Esophagus muscularis mucosa (tissue), 4 donors: Measurements from ENCODE around the gene JMJD4. TPM values are rescaled to one million over a fixed set of nuclear protein-coding genes. Genes with fewer than 3 reads are reported as not detected.

ENCODE experiments used
- DNase-seq: peaks from one replicate; pipeline ENCODE4 v3.0.0-alpha.2; 2017; ENCODE audit errors: extremely low spot score
- H3K27ac ChIP-seq, 4 donors: fragments of 200-600 bp; sonication (generic); replicated peaks in 1 of 4; 1 replicate in 3 of 4; 2 replicates in 1 of 4; pipeline ENCODE4 v1.5.1; 2016 to 2019; ENCODE audit warnings: mild to moderate bottlenecking in 1 of 4
- H3K27me3 ChIP-seq, 4 donors: fragments of 200-600 bp; sonication (generic); one replicate each; pipeline versions ENCODE4 v1.5.1 to v1.6.0; 2016 to 2019
- H3K36me3 ChIP-seq, 4 donors: fragments of 200-600 bp; sonication (generic); one replicate each; pipeline ENCODE4 v1.5.1; 2016 to 2019
- H3K4me1 ChIP-seq, 4 donors: fragments of 200-600 bp; sonication (generic); one replicate each; pipeline ENCODE4 v1.5.1; 2016 to 2019
- H3K4me3 ChIP-seq, 4 donors: fragments of 200-600 bp; sonication (generic); 1 replicate in 2 of 4; 2 replicates in 2 of 4; pipeline ENCODE4 v1.5.1; 2016 to 2019; ENCODE audit warnings: mild to moderate bottlenecking in 4 of 4, moderate library complexity in 1 of 4
- H3K9me3 ChIP-seq, 4 donors: fragments of 200-600 bp; sonication (generic); 1 replicate in 3 of 4; 2 replicates in 1 of 4; pipeline ENCODE4 v1.5.1; 2016 to 2019
- CTCF ChIP-seq, 3 experiments: fragments of 200-600 bp in 2 of 3; fragments of 450-650 bp in 1 of 3; sonication (generic) in 2 of 3; IDR thresholded peaks; one replicate each; pipeline ENCODE4 v1.5.1; 2017 to 2019; ENCODE audit warnings: antibody characterized with exemption in 3 of 3, mild to moderate bottlenecking in 2 of 3, moderate library complexity in 1 of 3
- EP300 ChIP-seq: sonication (generic); formaldehyde crosslinking; IDR thresholded peaks from one replicate; pipeline ENCODE4 v1.6.1; 2017; ENCODE audit warnings: antibody characterized with exemption
- POLR2A ChIP-seq: fragments of 450-650 bp; IDR thresholded peaks from one replicate; pipeline ENCODE4 v1.6.1; 2017; ENCODE audit warnings: antibody characterized with exemption, moderate library complexity, mild to moderate bottlenecking, low read depth
- POLR2AphosphoS5 ChIP-seq, 2 donors: sonication (generic); formaldehyde crosslinking; IDR thresholded peaks; one replicate each; pipeline ENCODE4 v1.6.1; 2017; ENCODE audit warnings: antibody characterized with exemption in 2 of 2
- WGBS: methylation state at CpG from one replicate; pipeline ENCODE4 v1.1.5; 2018; 5-methylcytosine and 5-hydroxymethylcytosine counted together
- intact Hi-C: fragments of 100-400 bp; cut with DNase I; formaldehyde crosslinking; loops from one replicate; pipeline ENCODE4 v1.15.1; 2023
- total RNA-seq, 4 donors: library from RNA; depleted of rRNA; stranded (reverse); fragments of >200 nt; gene quantifications; one replicate each; pipeline versions ENCODE4 v1.1.0 to v1.2.1, GENCODE V29; 2016

JMJD4 gene
- total RNA-seq, 4 donors from 2014 or later, result 10.8 to 18.4 (median 14.2) TPM

GRCh38 chr1:227729144-227729880 lies 5.8 kb downstream of the JMJD4 start:
- Histone ChIP-seq H3K27ac (peak overlapping the region; percentile 74 to 84 (median 78)), H3K36me3 (peaks cover 0 to 30% (median 27%) of the 10 kb centered on the region in 4 donors), H3K27me3 (no peaks in the 10 kb centered on the region), H3K4me3 (peak overlapping the region; percentile 58 to 65 (median 62)), H3K9me3 (no peaks in the 10 kb centered on the region), H3K4me1 (peaks cover 37 to 61% (median 55%) of the 10 kb centered on the region in 4 donors)
- WGBS, result 61% methylated on average over 4 of the region's 5 CpGs
- no peak for DNase-seq
- TF ChIP-seq POLR2AphosphoS5 (IDR thresholded peaks at IDR 0.05) (no peak), CTCF (IDR thresholded peaks at IDR 0.05) (no peak), POLR2A (no peak), EP300 (no peak)
- intact Hi-C loops, result loop anchor here (5.0 kb wide), 1 partner anchor 187 kb away; no protein-coding TSS in a partner anchor

- Histone ChIP-seq H3K27ac (peak overlapping the region; percentile 74 to 84 (median 78)), H3K9me3 (no peaks in the 10 kb centered on the region), H3K4me3 (peak overlapping the region; percentile 58 to 65 (median 62)), H3K4me1 (peaks cover 32 to 56% (median 50%) of the 10 kb centered on the region in 4 donors), H3K27me3 (no peaks in the 10 kb centered on the region), H3K36me3 (peaks cover 0 to 30% (median 27%) of the 10 kb centered on the region in 4 donors)
- WGBS, result no CpG with 5 or more reads among the region's 11 CpGs
- TF ChIP-seq CTCF (IDR thresholded peaks at IDR 0.05), result no peak
- TF ChIP-seq POLR2AphosphoS5 (IDR thresholded peaks at IDR 0.05), result peak; percentile 1 to 5
- TF ChIP-seq EP300, result no peak
- no peak for TF ChIP-seq POLR2A
- DNase-seq, result no peak
- intact Hi-C loops, result loop anchor here (5.0 kb wide), 1 partner anchor 187 kb away; no protein-coding TSS in a partner anchor
Observed at GRCh38 chr1:227728892-227729143, 6.3 kb downstream of the JMJD4 start.

DNA sequence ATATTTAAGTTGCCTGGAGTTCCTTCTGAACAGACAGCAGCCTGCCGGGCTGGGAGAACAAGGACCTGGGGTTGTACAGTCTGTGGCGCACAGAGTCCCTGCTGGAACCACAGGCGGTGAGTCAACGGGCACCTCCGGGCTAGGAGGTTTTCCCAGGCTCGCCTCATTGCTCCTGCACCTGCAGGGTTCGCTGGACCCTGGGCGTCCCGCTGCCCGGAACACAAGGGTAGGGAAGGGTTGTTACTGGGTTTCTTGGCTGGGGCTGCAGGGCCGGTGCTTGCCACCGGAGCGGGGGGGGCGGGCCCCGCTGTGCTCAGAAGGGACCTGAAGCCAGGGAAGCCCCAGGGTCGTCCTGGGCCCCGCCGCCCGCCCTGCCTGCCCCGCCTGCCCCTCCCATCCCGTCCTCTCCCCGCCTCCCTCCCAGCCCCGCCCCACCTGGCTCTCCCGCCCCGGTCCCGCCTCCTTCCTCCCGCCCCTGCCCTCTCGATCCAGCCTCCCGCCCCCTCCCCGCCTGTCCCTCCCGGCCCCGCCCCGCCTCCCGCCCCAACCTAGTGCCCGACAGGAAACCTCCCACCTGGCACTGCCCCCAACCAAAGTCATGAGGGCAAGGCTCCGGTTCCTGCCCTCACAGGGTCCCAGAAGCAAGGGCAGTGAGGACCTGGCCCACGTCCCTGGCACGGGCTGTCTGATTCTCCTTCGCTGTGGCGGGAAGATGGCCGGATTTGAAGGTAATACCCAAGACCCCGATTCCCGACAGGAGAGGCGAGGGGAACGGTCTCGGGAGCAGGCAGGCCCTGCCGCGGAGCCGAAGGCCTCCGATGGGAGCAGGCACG lies 6.8 kb downstream of the JMJD4 start:
- 0% methylated on average over 7 of the region's 51 CpGs for WGBS
- intact Hi-C loops, result loop anchor here (5.0 kb wide), 1 partner anchor 186 kb away; no protein-coding TSS in a partner anchor
- Histone ChIP-seq H3K9me3 (no peaks in the 10 kb centered on the region), H3K4me1 (peaks cover 29 to 51% (median 44%) of the 10 kb centered on the region in 4 donors), H3K36me3 (peaks cover 0 to 26% (median 24%) of the 10 kb centered on the region in 4 donors), H3K27ac (peak overlapping the region; percentile 74 to 84 (median 78)), H3K4me3 (peak overlapping the region; percentile 58 to 65 (median 62)), H3K27me3 (no peaks in the 10 kb centered on the region)
- peak; percentile 87 for DNase-seq
- TF ChIP-seq EP300 (no peak), POLR2A (no peak), POLR2AphosphoS5 (IDR thresholded peaks at IDR 0.05) (peak; percentile 16 to 38), CTCF (IDR thresholded peaks at IDR 0.05) (no peak)

DNA sequence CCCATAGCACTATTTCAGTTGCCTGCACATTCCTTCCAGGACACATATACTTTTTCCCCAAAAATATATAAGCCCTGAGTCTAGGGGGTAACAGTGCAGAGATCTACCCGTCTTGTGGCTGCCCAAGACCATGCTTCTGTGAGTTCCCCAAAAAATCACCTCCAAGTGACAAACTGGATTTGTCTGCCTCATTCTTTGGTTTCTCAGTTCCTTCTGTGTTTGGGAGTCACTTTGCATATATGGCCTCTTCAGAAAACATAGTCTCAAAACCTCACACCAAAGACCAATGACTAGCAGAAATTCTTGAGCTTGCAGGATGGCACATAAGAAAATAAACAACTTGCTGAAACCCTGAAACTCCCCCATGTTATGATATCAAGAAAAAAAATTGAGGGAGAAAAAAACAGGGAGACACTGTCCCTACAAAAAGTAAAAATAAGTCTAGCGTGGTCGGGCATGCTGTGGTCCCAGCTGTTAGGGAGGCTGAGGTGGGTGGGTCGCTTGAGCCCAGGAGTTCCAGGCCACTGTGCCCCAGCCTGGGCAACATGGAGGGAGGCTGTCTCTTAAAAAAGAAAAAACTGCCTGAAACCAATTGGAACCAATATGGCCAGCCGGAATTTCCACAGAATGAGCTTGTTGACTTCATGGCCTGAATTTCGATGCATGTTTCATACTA lies 8.0 kb downstream of the JMJD4 start:
- H3K36me3 ChIP-seq, result peaks cover 0 to 14% (median 12%) of the 10 kb centered on the region in 4 donors
- H3K9me3 ChIP-seq, result peaks cover 0 to 9% (median 0%) of the 10 kb centered on the region in 4 donors
- no peak overlapping the region for H3K27ac ChIP-seq
- intact Hi-C loops, result loop anchor here (5.0 kb wide), 1 partner anchor 185 kb away; no protein-coding TSS in a partner anchor
- peak; percentile 72 for DNase-seq
- H3K4me3 ChIP-seq, result no peak overlapping the region
- 84% methylated on average over 6 of the region's 6 CpGs for WGBS
- TF ChIP-seq CTCF (IDR thresholded peaks at IDR 0.05) (no peak), POLR2AphosphoS5 (IDR thresholded peaks at IDR 0.05) (no peak), POLR2A (no peak), EP300 (no peak)
- no peaks in the 10 kb centered on the region for H3K27me3 ChIP-seq
- H3K4me1 ChIP-seq, result peaks cover 29 to 46% (median 39%) of the 10 kb centered on the region in 4 donors
